ENCODE measurements around the gene CCL4.

Gene CCL4

DNA sequence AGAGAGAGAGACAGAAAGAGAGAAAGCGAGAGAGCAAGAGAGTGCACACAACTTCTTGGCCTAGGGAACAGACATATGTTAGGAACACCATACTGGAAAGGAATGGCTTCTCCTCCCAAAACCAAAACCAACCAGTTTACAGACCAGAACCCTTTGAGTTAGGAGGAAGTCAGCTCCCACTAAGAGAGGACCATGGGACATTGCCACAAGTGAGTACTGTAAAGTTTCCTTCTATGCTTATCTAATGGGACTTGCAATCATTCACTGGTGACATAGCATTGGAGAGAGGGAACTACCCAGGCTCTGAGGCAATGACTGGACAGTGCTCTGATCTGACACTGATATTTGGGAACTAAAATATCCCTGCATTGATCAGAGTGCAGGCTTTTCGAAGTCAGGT lies 40.4 kb downstream of the CCL4 start:
- no peak overlapping the region for H3K4me2 ChIP-seq (ENCODE audit: low read length)
- no peak overlapping the region for H3K4me3 ChIP-seq (ENCODE audit: low read length)
- H4K20me1 ChIP-seq (ENCODE audit: control insufficient read depth, insufficient read depth, low read depth, low read length), result no peaks in the 10 kb centered on the region
- H3K4me1 ChIP-seq (ENCODE audit: control insufficient read depth, low read length), result no peaks in the 10 kb centered on the region
- no peak overlapping the region for H3K27ac ChIP-seq (ENCODE audit: low read depth, low read length)
- peaks cover 39% of the 10 kb centered on the region for H3K27me3 ChIP-seq (ENCODE audit: control insufficient read depth, low read length)
- H3K79me2 ChIP-seq (ENCODE audit: control insufficient read depth, low read length), result no peaks in the 10 kb centered on the region
- TF ChIP-seq, protein P1, sequence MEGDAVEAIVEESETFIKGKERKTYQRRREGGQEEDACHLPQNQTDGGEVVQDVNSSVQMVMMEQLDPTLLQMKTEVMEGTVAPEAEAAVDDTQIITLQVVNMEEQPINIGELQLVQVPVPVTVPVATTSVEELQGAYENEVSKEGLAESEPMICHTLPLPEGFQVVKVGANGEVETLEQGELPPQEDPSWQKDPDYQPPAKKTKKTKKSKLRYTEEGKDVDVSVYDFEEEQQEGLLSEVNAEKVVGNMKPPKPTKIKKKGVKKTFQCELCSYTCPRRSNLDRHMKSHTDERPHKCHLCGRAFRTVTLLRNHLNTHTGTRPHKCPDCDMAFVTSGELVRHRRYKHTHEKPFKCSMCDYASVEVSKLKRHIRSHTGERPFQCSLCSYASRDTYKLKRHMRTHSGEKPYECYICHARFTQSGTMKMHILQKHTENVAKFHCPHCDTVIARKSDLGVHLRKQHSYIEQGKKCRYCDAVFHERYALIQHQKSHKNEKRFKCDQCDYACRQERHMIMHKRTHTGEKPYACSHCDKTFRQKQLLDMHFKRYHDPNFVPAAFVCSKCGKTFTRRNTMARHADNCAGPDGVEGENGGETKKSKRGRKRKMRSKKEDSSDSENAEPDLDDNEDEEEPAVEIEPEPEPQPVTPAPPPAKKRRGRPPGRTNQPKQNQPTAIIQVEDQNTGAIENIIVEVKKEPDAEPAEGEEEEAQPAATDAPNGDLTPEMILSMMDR (IDR thresholded peaks at IDR 0.05; ENCODE audit: low read depth, low read length, poor library complexity, severe bottlenecking), result no peak
- no peaks in the 10 kb centered on the region for H3K9me3 ChIP-seq (ENCODE audit: control insufficient read depth, insufficient read depth, low read length)
- H3K9me2 ChIP-seq (replicated peaks; ENCODE audit: control insufficient read depth, low read length), result no peaks in the 10 kb centered on the region
- no peaks in the 10 kb centered on the region for H3F3A ChIP-seq (ENCODE audit: control insufficient read depth, insufficient read depth)
- no peaks in the 10 kb centered on the region for H3K36me3 ChIP-seq (ENCODE audit: control insufficient read depth, low read length)

DNA sequence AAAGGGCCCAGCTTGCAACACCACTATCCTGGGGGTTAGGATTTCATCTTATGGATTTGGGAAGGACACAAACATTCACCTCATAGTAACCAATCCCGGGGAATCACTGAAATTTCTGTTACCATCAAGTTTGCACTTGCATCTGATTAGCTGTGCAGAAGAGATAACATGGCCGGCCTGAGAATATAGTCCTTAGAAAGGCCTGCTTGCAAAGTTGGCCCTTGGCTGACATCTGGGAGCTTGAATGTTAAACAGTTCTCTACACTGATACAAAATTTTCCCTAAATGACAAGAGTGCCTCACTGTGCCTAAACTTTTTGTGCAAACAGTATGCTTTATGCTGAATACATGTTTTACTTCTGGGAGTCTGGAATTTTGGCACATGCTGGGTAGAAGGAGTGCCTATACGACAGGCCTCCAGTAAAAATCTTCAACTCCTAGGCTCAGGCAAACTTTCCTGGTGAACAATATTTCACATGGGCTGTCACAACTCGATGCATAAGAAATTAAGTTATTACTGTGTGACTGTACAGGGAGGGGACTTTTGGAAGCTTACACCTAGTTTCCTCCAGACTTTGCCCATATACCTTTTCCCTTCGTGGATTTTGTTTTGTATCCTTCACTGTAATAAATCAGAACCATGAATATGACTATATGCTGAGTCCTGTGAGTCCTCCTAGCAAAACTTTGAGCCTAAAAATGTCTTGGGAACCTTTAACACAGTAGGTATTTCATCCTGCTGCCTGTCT lies 41.5 kb downstream of the CCL4 start:
- Histone ChIP-seq H3K4me2 (ENCODE audit: low read length) (no peak overlapping the region), H3K4me1 (ENCODE audit: control insufficient read depth, low read length) (no peaks in the 10 kb centered on the region), H3K27me3 (ENCODE audit: control insufficient read depth, low read length) (peaks cover 48% of the 10 kb centered on the region)

DNA sequence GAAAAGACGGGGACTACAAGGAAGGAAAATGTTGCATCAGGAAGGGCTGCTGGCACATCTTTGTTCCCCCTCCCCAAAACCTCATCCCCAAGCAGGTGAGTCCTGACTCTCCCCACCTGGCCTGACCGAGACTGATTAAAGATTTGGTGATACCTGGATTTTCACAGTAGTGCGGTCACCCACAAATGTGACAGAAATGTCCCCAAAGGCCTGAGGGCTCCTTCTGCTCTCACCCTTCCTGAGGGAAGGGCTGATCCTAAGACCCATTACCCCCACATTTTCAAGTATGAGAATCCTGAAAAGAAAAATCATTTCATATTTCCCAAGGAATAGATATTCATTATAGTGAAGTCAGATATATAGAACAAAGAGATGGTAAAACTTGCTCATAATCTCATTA lies 44.0 kb downstream of the CCL4 start:
- no peak overlapping the region for H3K4me2 ChIP-seq (ENCODE audit: low read length)
- H3K9me3 ChIP-seq (ENCODE audit: control insufficient read depth, insufficient read depth, low read length), result no peaks in the 10 kb centered on the region
- TF ChIP-seq EZH2phosphoT487 (IDR thresholded peaks at IDR 0.05; ENCODE audit: borderline replicate concordance, low read length), result no peak
- TF ChIP-seq, protein P1 (IDR thresholded peaks at IDR 0.05; ENCODE audit: low read depth, low read length, poor library complexity, severe bottlenecking), result no peak
- no peaks in the 10 kb centered on the region for H3F3A ChIP-seq (ENCODE audit: control insufficient read depth, insufficient read depth)
- H3K4me1 ChIP-seq (ENCODE audit: control insufficient read depth, low read length), result no peaks in the 10 kb centered on the region
- no peaks in the 10 kb centered on the region for H4K20me1 ChIP-seq (ENCODE audit: control insufficient read depth, insufficient read depth, low read depth, low read length)
- peaks cover 46% of the 10 kb centered on the region for H3K27me3 ChIP-seq (ENCODE audit: control insufficient read depth, low read length)
- no peaks in the 10 kb centered on the region for H3K9me2 ChIP-seq (replicated peaks; ENCODE audit: control insufficient read depth, low read length)
- H3K36me3 ChIP-seq (ENCODE audit: control insufficient read depth, low read length), result no peaks in the 10 kb centered on the region
- H3K4me3 ChIP-seq (ENCODE audit: low read length), result no peak overlapping the region
- no peaks in the 10 kb centered on the region for H3K79me2 ChIP-seq (ENCODE audit: control insufficient read depth, low read length)
- H3K27ac ChIP-seq (ENCODE audit: low read depth, low read length), result no peak overlapping the region

More for the DNA sequence above, 41.5 kb downstream of the CCL4 start:
- Histone ChIP-seq H3K27ac (ENCODE audit: low read depth, low read length) (no peak overlapping the region), H4K20me1 (ENCODE audit: control insufficient read depth, insufficient read depth, low read depth, low read length) (no peaks in the 10 kb centered on the region), H3K9me3 (ENCODE audit: control insufficient read depth, insufficient read depth, low read length) (no peaks in the 10 kb centered on the region), H3K79me2 (ENCODE audit: control insufficient read depth, low read length) (no peaks in the 10 kb centered on the region), H3K9me2 (replicated peaks; ENCODE audit: control insufficient read depth, low read length) (no peaks in the 10 kb centered on the region), H3K36me3 (ENCODE audit: control insufficient read depth, low read length) (no peaks in the 10 kb centered on the region), H3F3A (ENCODE audit: control insufficient read depth, insufficient read depth) (no peaks in the 10 kb centered on the region), H3K4me3 (ENCODE audit: low read length) (no peak overlapping the region)
- TF ChIP-seq EZH2phosphoT487 (IDR thresholded peaks at IDR 0.05; ENCODE audit: borderline replicate concordance, low read length), result no peak
- TF ChIP-seq, protein P1 (IDR thresholded peaks at IDR 0.05; ENCODE audit: low read depth, low read length, poor library complexity, severe bottlenecking), result no peak

Data from DOHH2 (cell line).